ENCODE results near the gene RPL11. TPM values are rescaled to one million over a fixed set of nuclear protein-coding genes. Genes with fewer than 3 reads are reported as not detected.
"Not testable (repeated sequence)": the region's sequence is repeated elsewhere in the genome, so short reads cannot be mapped to it uniquely, and the experiment has no call there.

The RPL11 gene
- total and polyA plus RNA-seq, 2 of the 4 experiments (the other 2 are of a cell fraction) = 452 to 1,692 TPM

DNA sequence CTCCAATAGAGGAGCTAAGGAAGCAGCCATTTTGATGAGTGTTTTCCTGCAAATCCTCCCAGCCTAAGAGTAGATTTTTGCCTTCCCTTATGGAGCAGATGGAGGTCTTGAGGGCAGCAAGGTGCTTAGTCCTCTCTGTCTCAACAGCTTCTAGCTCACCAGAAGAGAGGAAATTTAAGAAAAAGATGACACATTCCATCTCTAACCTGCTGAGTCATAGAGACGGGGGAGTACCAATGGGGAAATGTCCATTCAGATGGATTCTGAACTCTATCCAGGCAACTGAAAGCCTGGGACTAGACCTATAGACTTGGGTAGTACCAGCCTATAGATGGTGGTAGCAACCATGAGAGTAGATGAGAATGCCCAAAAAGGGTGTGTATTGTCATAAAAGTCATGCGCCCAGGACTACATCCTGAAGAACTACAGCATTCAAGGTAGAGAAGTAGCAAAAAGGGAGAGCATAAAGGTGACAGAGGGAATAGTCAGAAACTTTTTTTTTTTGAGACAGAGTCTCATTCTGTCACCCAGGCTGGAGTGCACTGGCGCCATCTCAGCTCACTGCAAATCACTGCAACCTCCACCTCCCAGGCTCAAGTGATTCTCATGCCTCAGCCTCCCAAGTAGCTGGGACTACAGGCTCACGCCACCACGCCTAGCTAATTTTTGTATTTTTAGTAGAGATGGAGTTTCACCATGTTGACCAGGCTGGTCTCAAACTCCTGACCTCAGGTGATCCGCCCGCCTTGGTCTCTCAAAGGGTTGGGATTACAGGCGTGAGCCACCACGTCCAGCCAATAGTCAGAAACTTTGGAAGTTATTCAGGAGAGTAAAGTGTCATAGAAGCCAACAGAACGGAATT lies 41.0 kb downstream of the RPL11 start:
- H4K20me1 ChIP-seq (ENCODE audit: insufficient read depth, low read length) = peaks cover 17% of the 10 kb centered on the region
- H3K9me3 ChIP-seq (ENCODE audit: control insufficient read depth, insufficient read depth, low read length) = no peaks in the 10 kb centered on the region
- H3K18ac ChIP-seq (ENCODE audit: low read depth, low read length) = no peak overlapping the region
- intact Hi-C loops (cut with micrococcal nuclease) = no loop called here
- DNase-seq (peak; percentile 65), ATAC-seq (ENCODE audit: low read depth) (peak; percentile 63)
- H3K27me3 ChIP-seq (ENCODE audit: control insufficient read depth, insufficient read depth, low read length) = no peaks in the 10 kb centered on the region
- dilution Hi-C loops (cut with HindIII; ENCODE audit: low sequenced_read_pairs, unreplicated experiment) = no loop called here
- ChIA-PET POLR2A (ENCODE audit: unreplicated experiment) (no interaction called here), CTCF (interaction anchor here (1.3 kb wide), 1 partner anchor 10 kb away, joined by 3 read pairs; no protein-coding TSS in a partner anchor)
- no peak overlapping the region for H3K4me2 ChIP-seq (ENCODE audit: low read depth, low read length)
- WGBS, 2 experiments (ENCODE audit: extremely low coverage in 2 of 2, insufficient read length in 1 of 2) = no CpG with 5 or more reads among the region's 10 CpGs
- no peak overlapping the region; the same call in 1 of the 2 replicates for H3K14ac ChIP-seq (replicated peaks; ENCODE audit: low read depth, low read length)
- H2BK15ac ChIP-seq (ENCODE audit: low read depth, low read length) = no peak overlapping the region; the same call in 2 of the 3 replicates
- H2AFZ ChIP-seq (replicated peaks; ENCODE audit: low read length, poor library complexity) = no peak overlapping the region
- no peak overlapping the region for H3K27ac ChIP-seq (ENCODE audit: insufficient read depth, low read length)
- H3K4me1 ChIP-seq (ENCODE audit: control insufficient read depth, insufficient read depth, low read length) = peaks cover 11% of the 10 kb centered on the region
- peak overlapping the region; percentile 59; the same call in 1 of the 2 replicates for H2AK5ac ChIP-seq (ENCODE audit: low read depth, low read length)
- H3K36me3 ChIP-seq (ENCODE audit: control insufficient read depth, insufficient read depth, low read length) = peaks cover 2% of the 10 kb centered on the region; the same call in 1 of the 2 replicates
- H3K23ac ChIP-seq (ENCODE audit: low read depth, low read length) = no peak overlapping the region
- no peak overlapping the region for H3K56ac ChIP-seq (ENCODE audit: extremely low read depth, insufficient read depth, low read length)
- in situ Hi-C loops (cut with MboI; ENCODE audit: low sequenced_read_pairs) = no loop called here
- no peak overlapping the region for H2AK9ac ChIP-seq (replicated peaks; ENCODE audit: low read depth, low read length, poor library complexity)
- peak overlapping the region; percentile 68; the same call in 1 of the 2 replicates for H2BK120ac ChIP-seq (ENCODE audit: low read depth, low read length)
- H3K9me1 ChIP-seq (ENCODE audit: insufficient read depth, low read length) = peaks cover 27% of the 10 kb centered on the region
- peak overlapping the region; percentile 39; the same call in 1 of the 2 replicates for H4K91ac ChIP-seq (ENCODE audit: insufficient read depth, low read depth, low read length)
- TF ChIP-seq MAFK (IDR thresholded peaks at IDR 0.05; ENCODE audit: low read depth, low read length) = peak; percentile 44
- peak; percentile 48; the same call in 1 of the 2 replicates for TF ChIP-seq FOS (IDR thresholded peaks at IDR 0.05; ENCODE audit: low read depth, low read length)
- peak; percentile 85 for TF ChIP-seq NFE2L2 (IDR thresholded peaks at IDR 0.05; ENCODE audit: low read depth, low read length)
- TF ChIP-seq SMC3 (IDR thresholded peaks at IDR 0.05; ENCODE audit: low read depth, low read length) = no peak
- no peak overlapping the region for H3K9ac ChIP-seq (ENCODE audit: low read depth, low read length)
- H4K8ac ChIP-seq (ENCODE audit: low read depth in 2 of 2, low read length in 2 of 2) = no peak overlapping the region
- H3K4me3 ChIP-seq (ENCODE audit: insufficient read depth, low read depth, low read length) = no peak overlapping the region
- peak overlapping the region; percentile 66 for H2BK20ac ChIP-seq (ENCODE audit: low read depth, low read length)
- no peak overlapping the region for H4K5ac ChIP-seq (ENCODE audit: low read depth, low read length)
- no TSS peak for BruUV-seq (replicated peaks)
- peaks cover 7 to 67% of the 10 kb centered on the region in 2 experiments for H3K79me1 ChIP-seq (ENCODE audit: low read depth in 1 of 2, low read length in 2 of 2)
- H2BK5ac ChIP-seq (ENCODE audit: low read depth, low read length, poor library complexity, severe bottlenecking) = no peak overlapping the region
- H3K4ac ChIP-seq (ENCODE audit: low read depth, low read length) = no peak overlapping the region

DNA sequence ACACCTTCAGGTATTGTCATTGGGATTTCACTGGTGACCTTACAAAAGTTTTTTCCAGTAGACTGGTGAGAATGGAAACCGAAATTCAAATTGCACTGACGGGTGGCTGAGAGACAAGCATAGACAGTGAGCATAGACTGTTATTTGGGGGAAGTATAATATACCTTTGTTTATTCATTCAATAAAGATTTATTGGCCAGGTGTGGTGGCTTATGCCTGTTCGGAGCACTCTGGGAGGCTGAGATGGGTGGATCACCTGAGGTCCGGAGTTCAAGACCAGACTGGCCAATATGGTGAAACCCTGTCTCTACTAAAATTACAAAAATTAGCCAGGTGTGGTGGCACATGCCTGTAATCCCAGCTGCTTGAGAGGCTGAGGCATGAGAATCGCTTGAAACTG lies 41.7 kb downstream of the RPL11 start:
- H2BK5ac ChIP-seq (ENCODE audit: low read depth, low read length, poor library complexity, severe bottlenecking); H2BK15ac ChIP-seq (ENCODE audit: low read depth, low read length); in situ Hi-C loops (cut with MboI; ENCODE audit: low sequenced_read_pairs); H2AK5ac ChIP-seq (ENCODE audit: low read depth, low read length); H3K9ac ChIP-seq (ENCODE audit: low read depth, low read length); CTCF ChIA-PET; BruUV-seq (replicated peaks); H2BK20ac ChIP-seq (ENCODE audit: low read depth, low read length); H3K27ac ChIP-seq (ENCODE audit: insufficient read depth, low read length); H4K5ac ChIP-seq (ENCODE audit: low read depth, low read length); H3K23ac ChIP-seq (ENCODE audit: low read depth, low read length); intact Hi-C loops (cut with micrococcal nuclease); H3K9me3 ChIP-seq (ENCODE audit: control insufficient read depth, insufficient read depth, low read length); H3K36me3 ChIP-seq (ENCODE audit: control insufficient read depth, insufficient read depth, low read length); H3K4me3 ChIP-seq (ENCODE audit: insufficient read depth, low read depth, low read length); H3K27me3 ChIP-seq (ENCODE audit: control insufficient read depth, insufficient read depth, low read length); POLR2A ChIA-PET (ENCODE audit: unreplicated experiment); H3K56ac ChIP-seq (ENCODE audit: extremely low read depth, insufficient read depth, low read length); H3K14ac ChIP-seq (replicated peaks; ENCODE audit: low read depth, low read length); ATAC-seq (ENCODE audit: low read depth); dilution Hi-C loops (cut with HindIII; ENCODE audit: low sequenced_read_pairs, unreplicated experiment); H3K4me1 ChIP-seq (ENCODE audit: control insufficient read depth, insufficient read depth, low read length); H2AFZ ChIP-seq (replicated peaks; ENCODE audit: low read length, poor library complexity); H3K4me2 ChIP-seq (ENCODE audit: low read depth, low read length); H3K18ac ChIP-seq (ENCODE audit: low read depth, low read length); H2BK120ac ChIP-seq (ENCODE audit: low read depth, low read length); H4K8ac ChIP-seq (ENCODE audit: low read depth in 2 of 2, low read length in 2 of 2); H3K4ac ChIP-seq (ENCODE audit: low read depth, low read length); H2AK9ac ChIP-seq (replicated peaks; ENCODE audit: low read depth, low read length, poor library complexity); H4K91ac ChIP-seq (ENCODE audit: insufficient read depth, low read depth, low read length); DNase-seq: not testable (repeated sequence)
- peaks cover 27% of the 10 kb centered on the region for H3K9me1 ChIP-seq (ENCODE audit: insufficient read depth, low read length)
- WGBS, 2 experiments (ENCODE audit: extremely low coverage in 2 of 2, insufficient read length in 1 of 2) = no CpG with 5 or more reads among the region's 5 CpGs
- H3K79me1 ChIP-seq (ENCODE audit: low read depth in 1 of 2, low read length in 2 of 2) = peaks cover 7 to 66% of the 10 kb centered on the region in 2 experiments
- H4K20me1 ChIP-seq (ENCODE audit: insufficient read depth, low read length) = peaks cover 13% of the 10 kb centered on the region
